Measurements from ENCODE around the gene MYEOV.

DNA sequence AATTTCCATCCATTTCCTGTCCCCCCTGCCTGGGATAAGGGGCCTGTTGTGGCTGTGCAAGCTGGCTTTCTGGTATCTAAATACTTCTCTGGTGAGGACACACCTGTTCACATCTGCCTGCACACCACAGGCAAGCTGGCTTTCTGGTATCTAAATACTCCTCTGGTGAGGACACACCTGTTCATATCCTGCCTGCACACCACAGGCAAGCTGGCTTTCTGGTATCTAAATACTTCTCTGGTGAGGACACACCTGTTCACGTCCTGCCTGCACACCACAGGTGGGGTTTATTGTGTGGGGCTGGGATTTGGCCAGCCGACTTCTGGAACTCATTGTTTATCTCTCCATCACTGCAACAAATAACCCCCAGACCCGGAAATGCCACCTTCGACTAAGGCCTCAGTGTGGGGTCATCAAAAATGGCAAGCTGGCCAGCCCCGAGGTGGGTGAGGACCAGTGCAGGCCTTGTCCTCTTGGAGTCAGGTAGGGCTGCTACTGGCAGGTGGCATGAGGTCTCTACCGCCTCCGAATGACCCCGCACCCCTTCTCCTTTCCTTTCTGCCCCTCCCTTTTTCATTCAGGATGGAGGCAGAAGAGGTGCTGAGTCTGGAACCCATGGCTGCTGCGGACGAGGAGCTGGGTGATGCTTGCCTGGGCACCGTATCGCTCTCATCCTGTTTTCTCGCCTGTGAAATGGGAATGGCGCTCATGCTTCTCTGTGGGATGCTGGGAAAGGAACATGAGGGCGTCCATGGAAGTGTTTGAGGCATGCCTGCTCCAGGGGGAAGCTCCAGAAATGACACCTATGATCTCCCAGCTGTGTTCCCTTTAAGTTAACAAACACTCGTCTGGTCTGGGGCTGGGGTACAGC is 43.5 kb upstream of the MYEOV start:
- no peak for TF ChIP-seq ZNF777 (tag by site-specific recombination; IDR thresholded peaks at IDR 0.05; ENCODE audit: borderline replicate concordance)
- no peak for TF ChIP-seq CTCF (tag by site-specific recombination; IDR thresholded peaks at IDR 0.05)

Measured in HEK293 (cell line).